ENCODE results near the gene ABI2.

Gene ABI2

DNA sequence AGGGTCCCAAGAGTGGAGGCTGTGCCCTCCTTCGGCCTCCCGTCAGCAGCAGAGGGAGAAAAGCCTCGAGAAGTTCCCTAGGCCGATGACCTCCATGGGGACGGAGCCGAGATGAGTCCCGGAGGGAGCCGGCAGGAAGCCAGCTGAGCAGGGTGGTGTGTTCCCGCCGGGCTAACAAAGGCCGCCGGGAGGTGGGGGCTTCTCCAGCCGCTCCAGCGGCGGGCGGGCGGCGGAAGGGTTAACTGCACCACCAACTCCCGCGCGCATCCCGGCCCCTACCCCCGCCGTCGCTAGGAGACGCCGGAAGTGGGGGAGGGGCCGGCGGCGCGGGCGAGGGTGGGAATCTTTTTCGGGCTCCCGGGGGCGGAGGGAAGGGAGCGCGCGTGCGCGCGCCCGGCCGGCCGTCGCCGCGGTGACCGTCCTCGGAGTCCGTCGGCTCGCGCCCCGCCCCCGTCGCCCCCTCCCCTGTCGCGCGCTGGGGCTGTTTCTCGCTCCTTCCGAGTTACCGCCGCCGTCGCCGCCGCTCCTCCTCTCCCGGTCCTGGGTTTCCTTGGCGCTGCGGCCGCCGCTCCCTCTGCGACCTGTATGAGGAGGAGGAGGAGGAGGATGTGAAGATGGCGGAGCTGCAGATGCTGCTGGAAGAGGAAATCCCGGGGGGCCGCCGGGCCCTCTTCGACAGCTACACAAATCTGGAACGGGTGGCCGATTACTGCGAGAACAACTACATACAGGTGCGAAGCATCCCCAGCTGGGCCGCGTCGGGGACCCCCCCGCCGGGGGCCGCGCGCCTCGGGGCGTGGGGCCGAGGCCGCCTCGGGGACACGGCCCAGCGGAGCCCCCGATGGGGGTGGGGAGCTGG is at the start of gene ABI2:
TSS of gene ABI2 (plus strand) at position 494 of the 859 bp plus-strand sequence. CDS start at position 615, 121 bp downstream.
- Histone ChIP-seq H3K36me3 (ENCODE audit: control insufficient read depth, insufficient read depth, low read length) (no peaks in the 10 kb centered on the region), H3K9ac (peak within 1 kb of the TSS; percentile 57), H3K4me2 (ENCODE audit: low read length) (peak within 1 kb of the TSS; percentile 94), H2AFZ (peak within 1 kb of the TSS; percentile 96), H3K4me3 (ENCODE audit: low read depth, low read length) (peak within 1 kb of the TSS; percentile 93), H3K9me3 (ENCODE audit: control insufficient read depth, low read length) (no peaks in the 10 kb centered on the region), H3K27me3 (ENCODE audit: control insufficient read depth, insufficient read depth, low read length) (no peaks in the 10 kb centered on the region), H3K4me1 (no peaks in the 10 kb centered on the region), H3K79me2 (peaks cover 20% of the 10 kb centered on the region), H3K27ac (peak within 1 kb of the TSS; percentile 83)
- TF ChIP-seq, protein P1, sequence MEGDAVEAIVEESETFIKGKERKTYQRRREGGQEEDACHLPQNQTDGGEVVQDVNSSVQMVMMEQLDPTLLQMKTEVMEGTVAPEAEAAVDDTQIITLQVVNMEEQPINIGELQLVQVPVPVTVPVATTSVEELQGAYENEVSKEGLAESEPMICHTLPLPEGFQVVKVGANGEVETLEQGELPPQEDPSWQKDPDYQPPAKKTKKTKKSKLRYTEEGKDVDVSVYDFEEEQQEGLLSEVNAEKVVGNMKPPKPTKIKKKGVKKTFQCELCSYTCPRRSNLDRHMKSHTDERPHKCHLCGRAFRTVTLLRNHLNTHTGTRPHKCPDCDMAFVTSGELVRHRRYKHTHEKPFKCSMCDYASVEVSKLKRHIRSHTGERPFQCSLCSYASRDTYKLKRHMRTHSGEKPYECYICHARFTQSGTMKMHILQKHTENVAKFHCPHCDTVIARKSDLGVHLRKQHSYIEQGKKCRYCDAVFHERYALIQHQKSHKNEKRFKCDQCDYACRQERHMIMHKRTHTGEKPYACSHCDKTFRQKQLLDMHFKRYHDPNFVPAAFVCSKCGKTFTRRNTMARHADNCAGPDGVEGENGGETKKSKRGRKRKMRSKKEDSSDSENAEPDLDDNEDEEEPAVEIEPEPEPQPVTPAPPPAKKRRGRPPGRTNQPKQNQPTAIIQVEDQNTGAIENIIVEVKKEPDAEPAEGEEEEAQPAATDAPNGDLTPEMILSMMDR (IDR thresholded peaks at IDR 0.05): no peak

DNA sequence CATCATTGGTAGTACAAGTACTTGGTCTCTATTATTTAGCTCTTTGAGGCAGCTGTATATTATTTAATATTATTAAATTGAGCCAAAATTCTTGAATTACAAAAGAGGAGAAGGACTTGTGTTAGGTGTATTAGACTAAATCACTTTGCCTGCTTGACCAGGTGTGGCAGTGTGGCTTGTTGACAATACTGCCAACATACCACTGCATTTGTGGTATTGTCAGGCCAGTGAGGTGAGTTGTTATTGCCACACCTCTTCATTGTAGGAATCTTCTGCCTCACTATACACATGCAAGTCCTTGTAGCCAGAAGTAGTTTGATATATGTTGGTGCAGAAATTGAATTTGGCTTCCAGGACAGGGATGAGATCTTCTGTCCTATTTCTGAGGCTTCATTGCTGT is 48.9 kb upstream of the ABI2 start:
- Histone ChIP-seq H3K27me3 (ENCODE audit: control insufficient read depth, insufficient read depth, low read length) (no peaks in the 10 kb centered on the region), H2AFZ (no peak overlapping the region), H3K4me3 (ENCODE audit: low read depth, low read length) (no peak overlapping the region), H3K9ac (no peak overlapping the region), H3K27ac (no peak overlapping the region), H3K4me1 (no peaks in the 10 kb centered on the region), H3K9me3 (ENCODE audit: control insufficient read depth, low read length) (no peaks in the 10 kb centered on the region), H3K79me2 (no peaks in the 10 kb centered on the region), H3K36me3 (ENCODE audit: control insufficient read depth, insufficient read depth, low read length) (no peaks in the 10 kb centered on the region), H3K4me2 (ENCODE audit: low read length) (no peak overlapping the region)
- TF ChIP-seq, protein P1 (IDR thresholded peaks at IDR 0.05): no peak

DNA sequence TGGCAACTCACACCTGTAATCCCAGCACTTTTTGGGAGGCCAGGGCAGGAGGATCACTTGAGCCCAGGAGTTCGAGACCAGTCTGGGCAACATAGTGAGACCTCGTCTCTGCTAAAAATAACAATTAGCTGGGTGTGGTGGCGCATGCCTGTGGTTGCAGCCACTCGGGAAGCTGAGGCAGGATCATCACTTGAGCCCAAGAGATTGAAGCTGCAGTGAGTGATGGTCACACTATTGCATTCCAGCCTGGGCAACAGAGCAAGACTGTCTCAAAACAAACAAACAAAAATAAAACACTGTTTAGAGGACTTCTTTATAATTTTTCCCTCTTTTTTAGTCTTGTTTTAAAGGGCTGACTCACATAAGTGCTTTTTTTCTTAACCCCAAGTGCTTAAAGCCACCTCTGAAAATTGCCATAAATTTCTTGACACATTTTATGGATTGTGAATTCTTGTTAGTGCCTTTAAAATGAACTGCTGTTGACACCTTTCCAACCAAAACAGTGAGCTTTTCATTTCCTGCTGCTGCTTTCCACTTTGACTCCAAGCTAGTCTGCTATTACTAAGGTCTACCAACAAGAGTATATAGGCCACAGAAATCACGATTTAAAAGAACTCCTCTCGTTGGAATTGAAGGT is 47.6 kb upstream of the ABI2 start:
- no peaks in the 10 kb centered on the region for H3K4me1 ChIP-seq
- TF ChIP-seq, protein P1 (IDR thresholded peaks at IDR 0.05): no peak
- H2AFZ ChIP-seq: no peak overlapping the region
- H3K27ac ChIP-seq: no peak overlapping the region
- no peaks in the 10 kb centered on the region for H3K36me3 ChIP-seq (ENCODE audit: control insufficient read depth, insufficient read depth, low read length)
- H3K27me3 ChIP-seq (ENCODE audit: control insufficient read depth, insufficient read depth, low read length): no peaks in the 10 kb centered on the region
- H3K9me3 ChIP-seq (ENCODE audit: control insufficient read depth, low read length): no peaks in the 10 kb centered on the region
- H3K9ac ChIP-seq: no peak overlapping the region
- no peak overlapping the region for H3K4me2 ChIP-seq (ENCODE audit: low read length)
- no peak overlapping the region for H3K4me3 ChIP-seq (ENCODE audit: low read depth, low read length)
- no peaks in the 10 kb centered on the region for H3K79me2 ChIP-seq

DNA sequence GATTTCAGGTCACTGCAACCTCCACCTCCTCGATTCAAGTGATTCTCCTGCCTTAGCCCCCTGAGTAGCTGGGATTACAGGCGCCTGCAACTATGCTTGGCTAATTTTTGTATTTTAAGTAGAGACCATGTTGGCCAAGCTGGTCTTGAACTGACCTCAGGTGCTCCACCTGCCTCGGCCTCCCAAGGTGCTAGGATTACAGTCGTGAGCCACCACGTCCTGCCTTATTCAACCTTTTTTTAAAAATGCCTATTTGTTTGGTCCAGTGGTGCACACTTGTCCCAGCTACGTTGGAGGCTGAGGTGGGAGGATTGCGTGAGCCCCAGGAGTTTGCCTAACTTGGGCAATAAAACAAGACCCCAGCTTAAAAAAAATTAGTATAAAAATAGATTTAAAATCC is 46.1 kb upstream of the ABI2 start:
- H3K4me2 ChIP-seq (ENCODE audit: low read length): no peak overlapping the region
- H3K4me3 ChIP-seq (ENCODE audit: low read depth, low read length): no peak overlapping the region
- TF ChIP-seq, protein P1 (IDR thresholded peaks at IDR 0.05): no peak

More for the DNA sequence above, 46.1 kb upstream of the ABI2 start:
- Histone ChIP-seq H2AFZ (no peak overlapping the region), H3K27me3 (ENCODE audit: control insufficient read depth, insufficient read depth, low read length) (no peaks in the 10 kb centered on the region), H3K27ac (no peak overlapping the region), H3K9me3 (ENCODE audit: control insufficient read depth, low read length) (no peaks in the 10 kb centered on the region), H3K9ac (no peak overlapping the region), H3K4me1 (no peaks in the 10 kb centered on the region), H3K36me3 (ENCODE audit: control insufficient read depth, insufficient read depth, low read length) (no peaks in the 10 kb centered on the region), H3K79me2 (no peaks in the 10 kb centered on the region)
